NCI-H2171 (cell line): Measurements from ENCODE around the gene CABP7.

Experiments
- DNase-seq: peaks from one replicate; lab custom pipeline; 2025; lab: John Stamatoyannopoulos, UW

CABP7 gene

GRCh38 chr22:29773233-29773632, 53.4 kb downstream of the CABP7 start:
- no peak for DNase-seq

- DNase-seq: no peak
Observed at GRCh38 chr22:29780220-29780619, 60.4 kb downstream of the CABP7 start.

- no peak for DNase-seq
Observed at GRCh38 chr22:29780748-29781676, 61.2 kb downstream of the CABP7 start.
